Embryonic facial prominence (tissue), 1 donor: Measurements from ENCODE around the gene STIM1.
"Not testable (repeated sequence)": the region's sequence is repeated elsewhere in the genome, so short reads cannot be mapped to it uniquely, and the experiment has no call there.

Source experiments
- DNase-seq: peaks from one replicate; pipeline ENCODE4 v3.0.0-alpha.2; 2016; ENCODE audit errors: extremely low spot score

Gene STIM1

DNA sequence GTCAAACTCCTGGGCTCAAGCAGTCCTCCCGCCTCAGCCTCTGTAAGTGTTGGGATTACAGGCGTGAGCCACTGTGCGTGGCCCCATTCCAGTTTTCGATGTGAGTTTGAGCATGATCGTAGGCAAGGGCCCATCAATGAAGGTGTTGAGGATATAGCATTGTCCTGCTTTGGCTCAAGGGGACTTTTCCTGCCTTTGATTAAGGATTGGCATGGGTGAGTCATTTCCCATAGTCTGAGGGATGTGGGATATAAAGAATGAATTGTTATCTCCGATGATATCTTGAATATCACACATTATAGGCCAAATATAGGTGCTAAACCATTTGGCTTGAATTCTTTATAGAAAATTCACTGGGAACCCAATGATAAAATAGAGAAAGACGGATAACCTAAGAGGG lies 30.4 kb downstream of the STIM1 start:
- DNase-seq = no peak

DNA sequence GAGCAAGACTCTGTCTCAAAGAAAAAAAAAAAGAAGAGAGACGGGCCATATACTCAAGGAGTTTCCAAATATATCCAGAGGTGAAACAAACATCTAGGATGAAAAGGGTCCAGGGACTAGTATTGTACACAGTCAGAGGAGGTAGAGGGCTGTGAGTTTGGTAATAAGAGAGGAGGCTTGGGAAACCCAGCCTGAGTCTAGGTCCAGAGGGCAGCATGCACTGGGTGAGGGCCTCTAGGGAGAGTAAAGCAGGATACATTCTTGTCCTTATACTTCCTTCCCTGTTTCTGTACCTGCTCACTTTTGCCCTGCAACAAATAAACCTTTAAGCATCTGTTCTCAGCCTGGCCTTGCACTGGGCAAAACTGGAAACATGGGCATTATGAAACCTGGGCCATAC lies 31.5 kb downstream of the STIM1 start:
- DNase-seq = no peak

DNA sequence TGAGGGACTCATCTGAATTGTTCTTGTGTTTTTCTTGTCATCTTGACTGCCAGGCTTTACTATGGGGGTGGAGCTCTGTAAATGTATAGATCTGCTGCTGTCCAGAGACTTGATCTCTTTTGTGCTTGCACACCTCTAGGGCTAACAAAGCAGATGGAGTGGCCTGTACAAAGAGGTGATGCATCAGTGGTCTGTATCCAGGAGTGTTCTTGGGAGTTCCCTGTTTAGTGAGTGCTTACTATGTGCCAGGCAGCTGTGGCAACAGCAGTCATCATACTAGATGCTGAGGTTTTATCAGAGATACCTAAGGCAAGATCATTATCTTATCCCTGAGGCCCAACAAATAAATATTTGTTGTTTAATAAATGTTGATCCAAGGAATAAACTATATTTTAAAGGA lies 33.4 kb downstream of the STIM1 start:
- no peak for DNase-seq

DNA sequence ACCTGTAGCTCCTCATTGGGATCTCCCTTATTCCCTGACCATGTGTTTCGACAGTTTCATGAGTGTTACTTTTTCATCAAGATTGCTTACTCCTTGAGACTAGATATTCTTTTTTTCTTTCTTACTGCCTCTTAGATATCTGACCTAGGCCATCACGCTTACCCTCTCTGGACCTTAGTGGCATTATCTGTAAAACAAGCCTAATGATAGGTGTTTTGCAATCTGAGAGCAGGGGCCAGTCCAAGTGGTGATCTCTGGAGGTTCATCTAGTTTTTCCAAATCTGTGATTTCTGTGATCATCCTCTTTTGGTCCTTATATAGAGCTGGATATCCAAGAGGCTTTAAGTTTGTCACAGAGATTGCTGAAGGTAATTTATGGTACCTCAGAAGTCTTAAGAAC lies 34.5 kb downstream of the STIM1 start:
- DNase-seq = no peak

DNA sequence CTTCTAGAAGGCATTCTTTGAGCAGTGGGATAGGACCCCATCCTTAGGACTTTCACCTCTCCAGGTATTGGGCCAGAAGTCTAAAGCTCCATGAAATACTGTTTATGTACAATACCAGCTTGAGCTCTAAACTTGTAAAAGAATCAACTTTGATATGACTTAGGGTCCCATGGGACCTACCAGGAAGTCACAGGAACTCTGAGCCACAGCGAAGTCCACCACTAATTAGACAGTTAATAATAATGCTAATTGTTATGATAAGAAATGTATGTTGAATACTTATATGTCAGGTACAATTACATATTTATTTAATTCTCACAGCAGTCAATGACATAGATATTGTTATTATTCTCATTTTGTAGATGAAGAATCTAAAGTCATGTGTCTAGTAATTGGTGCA lies 35.3 kb downstream of the STIM1 start:
- no peak for DNase-seq

DNA sequence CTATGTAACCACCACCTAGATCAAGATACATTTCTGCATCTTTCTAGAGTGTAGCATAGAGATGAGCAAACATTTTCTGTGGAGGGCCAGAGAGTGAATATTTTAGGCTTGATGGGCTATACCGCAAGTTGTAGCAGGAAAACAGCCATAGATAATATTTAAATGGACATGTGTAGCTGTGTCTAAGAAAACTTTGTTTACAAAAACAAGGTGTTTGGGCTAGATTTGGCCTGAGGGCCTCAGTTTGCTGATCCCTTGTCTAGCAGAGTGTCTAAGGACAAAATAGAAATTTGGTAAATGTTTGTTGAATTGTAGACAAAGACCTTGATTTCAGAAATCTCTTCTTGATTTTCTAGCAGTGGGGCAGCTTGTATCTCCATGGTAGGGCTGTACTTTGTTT lies 36.3 kb downstream of the STIM1 start:
- no peak for DNase-seq

DNA sequence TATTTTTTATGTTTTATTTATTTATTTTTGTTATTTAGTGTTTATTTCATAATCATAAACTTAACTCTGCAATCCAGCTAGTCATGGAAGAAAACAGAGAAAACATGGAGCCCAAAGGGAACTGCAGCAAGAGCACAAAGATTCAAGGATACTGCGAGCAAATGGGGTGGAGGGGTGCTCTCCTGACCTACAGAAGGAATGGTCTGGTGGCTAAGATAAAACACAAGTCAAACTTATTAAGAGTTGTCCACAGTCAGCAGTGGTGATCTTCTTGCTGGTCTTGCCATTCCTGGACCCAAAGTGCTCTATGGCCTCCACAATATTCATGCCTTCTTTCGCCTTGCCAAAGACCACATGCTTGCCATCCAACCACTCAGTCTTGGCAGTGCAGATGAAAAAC lies 36.7 kb downstream of the STIM1 start:
- no peak for DNase-seq

DNA sequence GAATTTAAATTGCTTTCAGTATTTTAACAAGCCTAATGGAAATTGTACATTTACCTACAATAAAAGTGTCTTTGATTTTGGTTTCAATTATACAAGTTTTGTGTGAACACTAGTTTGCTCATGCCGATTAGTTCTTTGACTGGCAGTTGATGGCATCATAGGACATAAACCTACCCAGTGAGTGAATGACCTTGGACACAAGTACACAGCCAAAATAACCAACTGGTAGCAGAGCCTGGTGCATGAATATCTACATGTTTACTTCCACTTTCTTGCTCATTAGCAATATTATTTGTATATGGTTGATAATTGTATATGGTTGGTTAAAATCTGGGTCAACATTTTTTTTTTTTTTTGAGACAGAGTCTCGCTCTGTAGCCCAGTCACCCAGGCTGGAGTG lies 37.8 kb downstream of the STIM1 start:
- DNase-seq = no peak

DNA sequence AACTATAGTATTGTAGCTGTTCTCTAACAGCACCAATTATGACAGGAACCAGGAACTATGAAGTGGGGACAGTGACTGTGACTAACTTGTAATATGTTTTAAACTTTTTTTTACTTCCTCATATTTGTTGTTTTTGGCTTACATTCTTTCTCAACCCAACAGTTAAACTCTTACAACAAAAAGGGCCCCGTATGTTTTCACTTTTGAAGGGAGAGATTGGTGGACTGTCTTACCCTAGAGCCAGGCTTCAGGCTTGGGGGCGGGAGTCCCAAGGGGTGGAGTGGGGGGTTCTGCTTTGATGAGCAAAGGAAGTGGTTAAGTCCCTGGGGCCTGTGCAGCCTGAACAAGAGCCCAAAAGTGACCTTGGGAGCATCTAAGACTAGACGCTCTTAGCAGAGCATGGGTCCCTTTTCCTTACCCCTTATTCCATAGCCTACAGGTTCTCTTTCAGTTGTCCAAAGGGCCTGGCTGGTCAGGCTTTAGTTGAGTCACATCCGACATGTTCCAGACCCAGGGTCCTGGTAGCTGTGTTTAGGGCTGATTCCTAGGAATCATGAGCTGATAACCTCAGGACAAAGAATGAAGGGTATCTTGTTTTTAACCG lies 38.8 kb downstream of the STIM1 start:
- no peak for DNase-seq

DNA sequence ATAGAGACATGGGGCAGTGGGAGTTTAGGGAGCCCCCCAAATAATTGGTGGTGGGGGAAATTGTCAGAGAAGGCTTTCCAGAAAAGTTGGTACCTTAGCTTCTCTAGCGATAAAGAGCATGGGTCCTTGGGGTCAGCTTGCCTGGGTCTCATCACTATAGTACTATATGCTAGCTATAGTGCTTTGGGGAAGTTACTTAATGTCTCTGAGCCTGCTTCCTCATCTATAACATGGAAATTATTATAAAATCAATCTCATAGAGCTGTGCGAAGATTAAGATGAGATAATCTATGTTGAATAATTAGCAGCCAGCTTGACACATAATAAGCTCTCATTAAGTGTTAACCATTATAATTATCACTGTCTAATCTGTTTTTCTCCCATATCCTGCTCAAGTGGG lies 41.2 kb downstream of the STIM1 start:
- no peak for DNase-seq

DNA sequence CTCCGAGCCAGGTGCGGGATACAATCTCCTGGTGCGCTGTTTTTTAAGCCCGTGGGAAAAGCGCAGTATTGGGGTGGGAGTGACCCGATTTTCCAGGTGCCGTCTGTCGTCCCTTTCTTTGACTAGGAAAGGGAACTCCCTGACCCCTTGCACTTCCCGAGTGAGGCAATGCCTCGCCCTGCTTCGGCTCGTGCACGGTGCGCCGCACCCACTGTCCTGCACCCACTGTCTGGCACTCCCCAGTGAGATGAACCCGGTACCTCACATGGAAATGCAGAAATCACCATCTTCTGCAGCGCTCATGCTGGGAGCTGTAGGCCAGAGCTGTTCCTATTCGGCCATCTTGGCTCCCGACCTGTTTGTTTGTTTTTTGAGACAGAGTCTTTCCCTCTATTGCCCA lies 44.8 kb downstream of the STIM1 start:
- not testable (repeated sequence) for DNase-seq

DNA sequence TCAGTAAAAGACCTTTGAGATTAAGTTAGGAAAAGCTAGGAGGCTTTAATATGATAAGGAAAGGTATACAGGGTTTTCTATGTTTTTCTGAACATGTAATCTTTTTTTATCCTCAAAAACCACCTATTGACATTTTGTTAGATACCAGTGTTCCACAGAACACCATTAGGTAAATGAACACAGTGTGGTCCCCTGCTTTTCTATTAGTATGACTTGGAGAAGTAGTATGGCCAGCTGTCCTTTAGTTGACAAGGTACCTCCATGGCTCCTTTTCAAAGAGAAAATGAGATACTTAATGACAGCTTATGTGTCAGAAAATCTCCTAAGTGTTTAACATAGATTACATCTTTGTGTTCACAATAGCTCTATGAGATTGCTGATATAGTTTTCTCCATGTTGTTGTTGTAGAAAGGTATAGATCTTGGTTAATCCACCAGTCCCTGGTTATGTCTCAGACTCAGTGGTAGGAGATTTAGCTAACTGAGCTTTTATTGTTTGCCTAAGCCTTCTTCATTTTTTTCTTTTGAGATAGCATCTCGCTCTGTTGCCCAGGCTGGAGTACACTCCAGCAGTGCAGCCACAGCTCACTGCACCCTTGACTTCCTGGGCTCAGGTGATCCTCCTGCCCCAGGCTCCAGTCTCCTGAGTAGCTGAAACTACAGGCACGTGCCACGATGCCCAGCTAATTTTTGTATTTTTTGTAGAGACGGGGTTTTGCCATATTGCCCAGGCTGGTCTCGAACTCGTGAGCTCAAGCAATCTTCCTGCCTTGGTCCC lies 46.0 kb downstream of the STIM1 start:
- DNase-seq = no peak

DNA sequence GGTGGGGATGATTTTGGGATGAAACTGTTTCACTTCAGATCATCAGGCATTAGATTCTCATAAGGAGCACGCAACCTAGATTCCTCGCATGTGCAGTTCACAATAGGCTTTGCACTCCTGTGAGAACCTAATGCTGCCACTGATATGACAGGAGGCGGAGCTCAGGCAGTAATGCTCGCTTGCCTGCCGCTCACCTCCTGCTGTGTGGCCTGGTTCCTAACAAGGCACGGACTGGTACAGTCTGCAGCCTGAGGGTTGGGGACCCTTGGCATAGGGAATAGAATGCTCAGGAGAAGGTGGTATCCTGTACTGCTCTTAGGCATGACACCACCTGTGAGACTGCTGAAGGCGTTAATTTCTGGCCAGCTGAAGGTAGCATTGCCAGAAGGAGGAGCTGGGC lies 47.0 kb downstream of the STIM1 start:
- DNase-seq = no peak

DNA sequence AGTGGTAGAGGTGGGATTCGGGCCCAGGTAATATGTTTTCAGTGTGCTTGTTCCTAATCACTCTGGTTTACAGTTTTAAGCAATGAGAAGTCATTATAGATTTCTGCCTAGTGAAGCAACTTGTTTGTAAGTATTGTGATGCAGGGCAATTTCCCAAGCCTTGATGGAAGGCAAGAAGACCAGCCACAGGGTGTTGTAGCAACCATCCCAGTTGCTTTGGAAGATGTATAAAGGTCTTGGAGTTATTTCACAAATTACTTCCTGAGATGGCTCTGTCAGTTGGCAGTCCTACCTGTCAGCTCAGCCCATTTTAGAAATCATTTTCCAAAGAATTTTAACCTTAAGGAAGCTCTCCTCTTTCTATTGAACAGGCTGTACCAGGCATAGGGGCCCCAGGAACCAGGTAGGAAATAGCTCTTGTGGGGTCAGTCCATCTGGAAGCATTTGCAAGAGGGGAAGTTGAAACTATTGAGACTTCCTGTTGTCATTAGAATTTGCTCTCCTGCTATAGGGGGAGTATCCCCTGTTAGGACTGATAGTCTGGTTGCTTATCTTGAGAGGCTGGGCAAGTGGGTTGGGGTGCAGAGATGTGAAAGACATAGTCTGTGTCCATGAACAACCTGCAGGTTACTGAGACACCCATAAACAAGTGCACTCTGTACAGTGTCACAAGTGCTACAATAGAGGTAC lies 47.9 kb downstream of the STIM1 start:
- DNase-seq = no peak

DNA sequence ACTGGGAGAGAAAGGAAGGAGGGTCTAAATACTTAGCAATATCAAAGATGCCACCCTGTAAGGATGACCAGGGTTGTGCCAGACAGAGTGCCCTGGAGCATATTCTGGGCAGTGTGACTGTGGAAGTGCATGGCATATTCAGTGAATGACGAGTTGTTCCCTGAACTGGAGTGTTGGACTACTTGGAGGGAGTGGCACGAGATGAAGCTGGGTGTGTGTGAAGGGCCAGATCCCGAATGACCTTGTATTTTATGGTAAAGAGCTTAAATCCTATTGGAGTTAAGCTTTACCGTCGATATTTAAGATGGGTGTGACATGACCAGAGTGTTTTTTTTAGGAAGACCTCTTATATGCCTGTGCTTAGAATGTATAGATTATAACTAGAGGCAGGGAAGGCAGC lies 48.8 kb downstream of the STIM1 start:
- DNase-seq = no peak

DNA sequence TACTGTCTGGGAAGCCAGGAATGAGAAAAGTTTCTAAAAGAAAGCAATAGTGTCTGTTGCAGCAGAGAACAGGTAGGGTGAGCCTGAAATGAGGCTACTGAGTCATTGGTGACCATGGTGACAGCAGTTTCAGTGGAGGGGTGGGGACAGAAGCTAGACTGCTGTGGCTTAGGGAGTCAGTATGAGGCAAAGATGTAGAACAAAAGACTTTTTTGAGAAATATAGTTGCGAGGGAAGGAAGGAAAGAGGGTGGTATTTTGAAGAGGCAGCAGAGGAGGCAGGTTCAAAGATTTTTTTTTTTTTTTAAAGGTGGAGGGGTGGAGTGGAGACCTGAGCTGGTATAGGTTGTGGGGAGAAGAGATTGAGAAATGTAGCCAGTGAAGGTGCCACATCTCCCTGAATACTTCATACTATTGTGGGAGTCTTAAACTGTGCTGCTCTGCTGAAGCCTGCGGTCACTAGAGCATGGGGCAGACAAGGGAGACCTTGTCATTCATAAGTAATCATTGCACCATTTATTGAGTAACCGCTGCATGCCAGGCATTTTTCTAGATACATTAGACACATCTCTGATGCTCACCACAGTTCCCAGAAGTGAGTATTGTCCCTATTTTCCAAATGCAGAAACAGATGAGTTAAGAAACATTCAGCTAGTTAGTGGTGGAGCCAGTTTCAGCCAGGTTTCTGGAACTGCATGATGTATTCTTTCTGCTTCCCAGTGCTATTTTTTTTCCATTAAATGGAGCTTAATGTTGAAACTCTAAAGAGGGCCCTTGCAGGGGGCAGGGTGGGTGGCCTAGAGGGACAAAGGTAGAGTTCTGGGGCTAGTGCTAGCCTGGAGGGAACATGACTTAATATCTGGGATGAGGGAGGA lies 49.9 kb downstream of the STIM1 start:
- no peak for DNase-seq

DNA sequence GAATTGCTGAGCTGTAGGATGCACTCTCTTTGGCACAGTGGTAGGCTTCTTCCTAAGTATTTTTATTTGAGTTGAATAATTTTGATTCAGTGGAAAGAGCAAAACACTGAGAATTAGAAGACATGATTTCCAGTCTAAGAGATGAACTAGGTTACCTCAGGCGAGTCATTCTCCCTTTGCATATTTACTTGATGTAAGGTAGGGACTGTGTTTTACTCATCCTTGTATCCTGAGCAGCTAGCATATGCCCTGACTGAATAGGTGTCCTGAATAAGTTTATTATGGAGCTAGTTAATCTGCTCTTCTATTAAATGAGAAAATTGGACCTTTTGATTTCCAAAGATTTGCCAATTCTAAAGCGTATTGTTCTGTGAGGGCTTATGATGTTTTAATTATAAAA lies 50.7 kb downstream of the STIM1 start:
- no peak for DNase-seq

DNA sequence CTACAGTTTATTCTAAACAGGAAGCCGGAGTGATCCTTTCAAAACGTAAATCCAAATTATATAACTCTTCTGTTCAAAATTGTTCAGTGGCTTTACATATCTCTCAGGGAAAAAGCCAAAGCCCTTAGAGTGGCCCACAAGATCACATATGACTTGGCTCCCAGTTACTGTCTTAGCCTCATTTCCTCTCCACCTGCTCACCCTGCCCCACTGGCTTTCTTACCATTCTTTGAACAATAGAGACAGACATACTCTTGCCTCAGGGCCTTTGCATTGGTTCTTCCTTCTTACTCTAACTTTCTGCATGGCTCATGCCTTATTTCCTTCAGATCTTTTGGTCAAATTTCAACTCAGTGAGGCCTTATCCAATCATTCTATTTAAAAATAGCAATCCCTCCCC lies 52.1 kb downstream of the STIM1 start:
- DNase-seq = no peak

DNA sequence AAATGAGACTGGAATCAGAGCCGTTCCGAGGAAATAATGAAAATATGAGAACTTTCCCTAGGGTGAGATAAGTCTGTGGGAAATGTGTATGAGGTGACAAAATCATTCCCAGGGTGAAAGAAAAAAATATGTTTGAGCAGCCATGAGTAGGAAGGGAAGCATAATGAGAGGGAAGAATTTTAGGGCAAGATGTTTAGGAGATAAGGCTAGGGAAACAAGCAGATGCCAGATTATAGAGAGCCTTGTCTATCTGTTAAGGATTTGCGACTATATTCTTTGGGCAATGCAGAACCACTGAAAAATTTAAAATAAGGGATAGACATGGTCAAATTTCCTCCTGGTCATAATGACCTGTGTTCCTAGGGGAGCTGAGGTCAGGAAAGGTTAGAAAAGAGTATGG lies 54.4 kb downstream of the STIM1 start:
- no peak for DNase-seq

DNA sequence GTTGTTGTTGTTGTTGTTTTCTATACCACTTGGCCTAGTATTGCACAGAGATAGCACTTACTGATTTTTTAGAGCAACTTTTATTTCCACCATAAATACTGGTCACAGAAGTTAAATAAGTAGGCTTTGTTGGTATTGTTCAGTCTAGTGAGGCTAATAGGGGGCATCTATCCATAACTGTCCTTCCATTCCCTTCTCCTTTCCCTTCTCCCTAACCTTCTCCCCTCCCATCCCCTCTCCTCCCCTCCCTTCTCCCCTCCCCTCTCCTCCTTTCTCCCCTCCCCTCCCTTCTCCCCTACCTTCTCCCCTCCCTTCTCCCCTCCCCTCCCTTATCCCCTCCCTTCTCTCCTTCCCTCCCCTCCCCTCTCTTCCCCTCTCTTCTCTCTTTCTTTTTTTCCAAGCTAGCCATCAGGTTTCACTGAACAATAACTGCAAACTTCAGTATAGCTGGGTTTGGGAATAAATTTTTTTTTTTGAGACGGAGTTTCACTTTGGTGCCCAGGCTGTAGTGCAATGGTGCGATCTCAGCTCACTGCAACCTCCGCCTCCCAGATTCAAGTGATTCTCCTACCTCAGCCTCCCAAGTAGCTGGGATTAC lies 56.5 kb downstream of the STIM1 start:
- DNase-seq = no peak

DNA sequence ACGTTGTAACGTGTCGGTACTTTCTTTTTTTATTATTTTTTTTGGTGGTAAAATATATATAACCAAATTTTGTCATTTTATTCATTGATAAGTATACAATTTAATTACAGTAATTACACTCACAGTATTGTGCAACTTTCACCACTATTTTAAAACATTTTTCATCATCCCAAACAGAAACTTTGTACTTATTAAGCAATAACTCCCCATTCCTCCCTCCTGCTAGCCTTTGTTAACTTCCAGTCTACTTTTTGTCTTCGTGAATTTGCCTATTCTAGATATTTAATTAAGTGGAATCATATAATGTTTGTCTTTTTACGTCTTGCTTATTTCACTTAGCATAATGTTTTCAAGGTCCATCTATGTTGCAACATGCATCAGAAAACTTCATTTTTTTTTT lies 58.5 kb downstream of the STIM1 start:
- no peak for DNase-seq

DNA sequence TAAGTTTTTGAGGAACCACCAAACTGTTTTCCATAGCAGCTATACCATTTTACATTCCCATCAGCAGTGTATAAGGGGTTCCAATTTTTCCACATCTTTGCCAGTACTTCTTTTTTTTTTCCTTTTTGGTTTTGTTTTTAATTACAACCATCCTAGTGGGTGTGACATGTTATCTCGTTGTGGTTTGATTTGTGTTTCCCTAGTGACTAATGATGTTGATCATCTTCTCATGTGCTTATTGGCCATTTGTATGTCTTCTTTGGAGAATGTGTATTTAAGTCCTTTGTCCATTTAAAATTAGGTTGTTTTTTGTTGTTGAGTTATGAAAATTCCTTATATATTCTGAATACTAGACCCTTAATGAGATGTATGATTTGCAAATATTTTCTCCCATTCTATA lies 59.3 kb downstream of the STIM1 start:
- DNase-seq = no peak
